HCT116 (cell line): ENCODE data around the gene HCFC1. TPM values are rescaled to one million over a fixed set of nuclear protein-coding genes. Genes with fewer than 3 reads are reported as not detected.

Experiments
- ATAC-seq: fragments of 200-7000 bp; cut with Tn5 transposase; 2 replicates; pipeline ENCODE4 v1.9.1; 2020; ENCODE audit warnings: mild to moderate bottlenecking, moderate library complexity
- BruUV-seq: library from RNA; stranded (reverse); fragments of 400-500 nt; replicated peaks from 2 replicates; lab custom pipeline; 2021; lab: Mats Ljungman, UMichigan
- CTCF ChIA-PET: fragments of 300-600 bp; sonication (Branson Sonifier 250); formaldehyde crosslinking; loops from one replicate; lab custom pipeline; 2021; ENCODE audit warnings: antibody characterized with exemption; lab: Charles Lee
- POLR2A ChIA-PET: fragments of 300-600, 350-600 bp; sonication (Branson Sonifier 250); formaldehyde crosslinking; loops from one replicate; lab custom pipeline; 2021; ENCODE audit warnings: antibody characterized with exemption; lab: Charles Lee
- RAD21 ChIA-PET, 2 experiments: fragments of 300-600 bp; sonication (Branson Sonifier 250); formaldehyde crosslinking; loops; one replicate each; lab custom pipeline; 2023; ENCODE audit warnings: low total read pairs in 2 of 2; ENCODE audit not compliant: uncharacterized antibody in 2 of 2, unreplicated experiment in 2 of 2, low non-redundant PET in 1 of 2; lab: Charles Lee
- DNase-seq: peaks from one replicate; pipeline ENCODE4 v3.0.0-alpha.2; 2010; ENCODE audit warnings: low read depth, low spot score
- H2AFZ ChIP-seq: fragments of 200-600 bp; shearing (Covaris generic), sonication (generic); 2 replicates; pipeline ENCODE4 v1.6.1; 2017; ENCODE audit warnings: low read depth, mixed run types, mixed read lengths, antibody characterized with exemption, low read length; ENCODE audit not compliant: poor library complexity, severe bottlenecking
- H3K27ac ChIP-seq: 2 replicates; pipeline ENCODE4 v1.5.1; 2012; ENCODE audit warnings: low read depth, low read length
- H3K27me3 ChIP-seq: fragments of 200-600 bp; sonication (generic); 2 replicates; pipeline ENCODE4 v1.6.1; 2016; ENCODE audit warnings: mixed run types, low read length, mixed read lengths; ENCODE audit not compliant: insufficient read depth
- H3K36me3 ChIP-seq, 2 experiments: fragments of 200-500 bp in 1 of 2; fragments of 200-600 bp in 1 of 2; sonication (Bioruptor generic) in 1 of 2; sonication (generic) in 1 of 2; 2 replicates each; pipeline versions ENCODE4 v1.5.1 to v1.6.1; 2014 to 2016; ENCODE audit warnings: low read length in 2 of 2, inconsistent platforms in 1 of 2, mixed read lengths in 1 of 2, mixed run types in 1 of 2; ENCODE audit not compliant: insufficient read depth in 2 of 2, control insufficient read depth in 1 of 2
- H3K4me1 ChIP-seq, 2 experiments: fragments of 200-600 bp in 1 of 2; sonication (generic) in 1 of 2; 2 replicates each; pipeline versions ENCODE4 v1.5.1 to v1.6.1; 2012 to 2017; ENCODE audit warnings: low read length in 2 of 2, inconsistent platforms in 1 of 2, mild to moderate bottlenecking in 1 of 2, mixed read lengths in 1 of 2, mixed run types in 1 of 2, moderate library complexity in 1 of 2; ENCODE audit not compliant: insufficient read depth in 2 of 2, control insufficient read depth in 1 of 2
- H3K4me2 ChIP-seq: fragments of 200-600 bp; sonication (generic); 2 replicates; pipeline ENCODE4 v1.6.1; 2017; ENCODE audit warnings: mixed run types, low read length, mixed read lengths
- H3K4me3 ChIP-seq, 2 experiments: fragments of 200-600 bp in 1 of 2; sonication (generic) in 1 of 2; replicated peaks in 1 of 2; 2 replicates each; pipeline ENCODE4 v1.5.1; 2011 to 2016; ENCODE audit warnings: low read length in 2 of 2, control low read depth in 1 of 2, low read depth in 1 of 2, mild to moderate bottlenecking in 1 of 2, mixed read lengths in 1 of 2, mixed run types in 1 of 2
- H3K79me2 ChIP-seq: fragments of 200-600 bp; sonication (generic); 2 replicates; pipeline ENCODE4 v1.6.1; 2017; ENCODE audit warnings: mild to moderate bottlenecking, mixed run types, low read length, moderate library complexity, mixed read lengths; ENCODE audit not compliant: insufficient read depth
- H3K9ac ChIP-seq: fragments of 200-600 bp; sonication (generic); 2 replicates; pipeline ENCODE4 v1.6.1; 2016; ENCODE audit warnings: low read length, mixed read lengths
- H3K9me2 ChIP-seq: fragments of 200-600 bp; sonication (generic), shearing (Covaris generic); 2 replicates; pipeline ENCODE4 v1.6.1; 2017; ENCODE audit warnings: mixed run types, mild to moderate bottlenecking, moderate library complexity; ENCODE audit not compliant: insufficient read depth
- H3K9me3 ChIP-seq, 2 experiments: fragments of 200-500 bp in 1 of 2; fragments of 200-600 bp in 1 of 2; sonication (Bioruptor generic) in 1 of 2; sonication (generic) in 1 of 2; 2 replicates each; pipeline ENCODE4 v1.6.1; 2014 to 2017; ENCODE audit warnings: low read length in 2 of 2, mixed read lengths in 2 of 2, inconsistent platforms in 1 of 2, low read depth in 1 of 2, mild to moderate bottlenecking in 1 of 2, mixed run types in 1 of 2, moderate library complexity in 1 of 2; ENCODE audit not compliant: control insufficient read depth in 1 of 2, insufficient read depth in 1 of 2
- H4K20me1 ChIP-seq: fragments of 200-600 bp; sonication (generic), shearing (Covaris generic); 2 replicates; pipeline ENCODE4 v1.6.1; 2017; ENCODE audit warnings: mixed run types, mild to moderate bottlenecking, moderate library complexity; ENCODE audit not compliant: insufficient read depth
- CTCF ChIP-seq, 3 experiments: fragments of 200-600 bp in 1 of 3; sonication (generic) in 1 of 3; IDR thresholded peaks in 2 of 3; conservative IDR thresholded peaks in 1 of 3; 2 replicates each; pipeline ENCODE4 v1.5.1; 2012 to 2017; ENCODE audit warnings: low read depth in 2 of 3, low read length in 2 of 3, antibody characterized with exemption in 1 of 3, borderline replicate concordance in 1 of 3, control low read depth in 1 of 3, mild to moderate bottlenecking in 1 of 3, mixed read lengths in 1 of 3, mixed run types in 1 of 3, moderate library complexity in 1 of 3; ENCODE audit not compliant: insufficient read depth in 1 of 3
- ELF1 ChIP-seq: IDR thresholded peaks from 2 replicates; pipeline ENCODE4 v1.6.1; 2012; ENCODE audit warnings: low read depth, borderline replicate concordance
- EZH2 ChIP-seq: fragments of 200-600 bp; sonication (generic); IDR thresholded peaks from 2 replicates; pipeline ENCODE4 v1.6.1; 2017; ENCODE audit warnings: antibody characterized with exemption, mixed run types
- POLR2A ChIP-seq: IDR thresholded peaks from 2 replicates; pipeline ENCODE4 v1.7.0; 2011; ENCODE audit warnings: borderline replicate concordance; ENCODE audit not compliant: insufficient read depth, insufficient read length; ENCODE audit errors: extremely low read depth
- SP1 ChIP-seq: IDR thresholded peaks from 2 replicates; pipeline ENCODE4 v1.6.1; 2012; ENCODE audit warnings: low read depth
- ZFX ChIP-seq: fragments of 450-650 bp; IDR thresholded peaks from 2 replicates; pipeline ENCODE4 v1.6.1; 2017
- intact Hi-C: fragments of 100-400 bp; cut with micrococcal nuclease; formaldehyde crosslinking; loops from 2 replicates; pipeline ENCODE4 v1.10.0; 2022
- total RNA-seq: library from RNA; stranded (reverse); gene quantifications from one replicate; pipeline ENCODE4 v1.2.1, GENCODE V29; 2021; ENCODE audit not compliant: unreplicated experiment

HCFC1 gene
- total RNA-seq, 1 experiment from 2014 or later, result 72.8 TPM

- Histone ChIP-seq H3K27ac (peak overlapping the region; percentile 38; the same call in 1 of the 2 replicates), H3K27me3 (no peaks in the 10 kb centered on the region), H3K36me3 (peaks cover 0 to 14% of the 10 kb centered on the region in 2 experiments; a peak in 1 of 4 replicates), H3K9ac (no peak overlapping the region), H4K20me1 (no peaks in the 10 kb centered on the region), H3K4me3 (no peak overlapping the region), H3K79me2 (no peaks in the 10 kb centered on the region; the same call in 1 of the 2 replicates), H3K9me3 (no peaks in the 10 kb centered on the region), H3K4me1 (no peaks in the 10 kb centered on the region; a peak in 1 of 4 replicates), H3K4me2 (no peak overlapping the region), H3K9me2 (no peaks in the 10 kb centered on the region), H2AFZ (no peak overlapping the region)
- BruUV-seq, result no TSS peak
- no peak for TF ChIP-seq POLR2A
- no peak for TF ChIP-seq CTCF (IDR thresholded peaks at IDR 0.05 in 2 of 3, conservative IDR thresholded peaks at IDR 0.05 in 1 of 3; ENCODE audit: borderline replicate concordance in 1 of 3, insufficient read depth in 1 of 3, low read depth in 2 of 3, low read length in 2 of 3)
- TF ChIP-seq SP1, result no peak
- ChIA-PET POLR2A (no interaction called here), RAD21 (no interaction called here), CTCF (interaction anchor here (1.2 to 1.5 kb wide), 3 partner anchors 12 to 21 kb away, joined by 4 to 14 read pairs (median 6); no protein-coding TSS in a partner anchor)
- ATAC-seq (no peak), DNase-seq (no peak)
- intact Hi-C loops, result no loop called here
These were observed 23.6 kb downstream of the HCFC1 start for GRCh38 chrX:153948002-153948466.

- H3K9ac ChIP-seq, result no peak overlapping the region
- POLR2A ChIA-PET, result interaction anchor here (0.8 to 1.1 kb wide), 3 partner anchors 12 to 26 kb away, joined by 3 read pairs; partner anchors contain the start of genes NAA10 and TMEM187
These were observed 24.4 kb downstream of the HCFC1 start for GRCh38 chrX:153947009-153947769.

More at GRCh38 chrX:153947009-153947769, 24.4 kb downstream of the HCFC1 start:
- BruUV-seq, result no TSS peak
- Histone ChIP-seq H3K4me1 (no peaks in the 10 kb centered on the region; a peak in 1 of 4 replicates), H3K9me2 (no peaks in the 10 kb centered on the region), H3K36me3 (peaks cover 0 to 6% of the 10 kb centered on the region in 2 experiments; a peak in 1 of 4 replicates), H3K4me3 (no peak overlapping the region), H3K27me3 (no peaks in the 10 kb centered on the region), H3K79me2 (no peaks in the 10 kb centered on the region), H2AFZ (no peak overlapping the region), H3K27ac (peak overlapping the region; percentile 38; the same call in 1 of the 2 replicates), H3K9me3 (no peaks in the 10 kb centered on the region), H4K20me1 (no peaks in the 10 kb centered on the region), H3K4me2 (no peak overlapping the region)
- CTCF ChIA-PET, result interaction anchor here (0.6 to 1.5 kb wide), 13 partner anchors 9 to 408 kb away, joined by 3 to 14 read pairs (median 5); partner anchors contain the start of genes ARHGAP4, NAA10 and PLXNB3
- TF ChIP-seq POLR2A (no peak), CTCF (IDR thresholded peaks at IDR 0.05 in 2 of 3, conservative IDR thresholded peaks at IDR 0.05 in 1 of 3; ENCODE audit: borderline replicate concordance in 1 of 3, insufficient read depth in 1 of 3, low read depth in 2 of 3, low read length in 2 of 3) (peak in 2 of 3 experiments; percentile 78 to 84; a peak in 4 of 6 replicates), ELF1 (no peak), ZFX (0 out of 2 replicates have a peak, but pooled peaks have one; percentile 14), EZH2 (no peak)
- intact Hi-C loops, result loop anchor here (1.0 kb wide), 2 partner anchors 23 to 183 kb away; partner anchors contain the start of gene PLXNB3
- RAD21 ChIA-PET, result no interaction called here
- DNase-seq (peak; percentile 67), ATAC-seq (peak; percentile 94)
